Fibroblast of lung (primary cell): ENCODE data around the gene PDIA5. TPM values are rescaled to one million over a fixed set of nuclear protein-coding genes. Genes with fewer than 3 reads are reported as not detected.

ENCODE experiments used
- DNase-seq, 2 donors: peaks; one replicate each; pipeline versions ENCODE4 v3.0.0 to v3.0.0-alpha.2; 2010; ENCODE audit warnings: low read depth in 2 of 2
- H2AFZ ChIP-seq: 2 replicates; pipeline ENCODE4 v1.5.1; 2012; ENCODE audit warnings: low read length, control low read depth, inconsistent platforms
- H3K27ac ChIP-seq: 2 replicates; pipeline ENCODE4 v1.5.1; 2011; ENCODE audit warnings: low read length, control low read depth; ENCODE audit not compliant: insufficient read depth
- H3K27me3 ChIP-seq: 2 replicates; pipeline ENCODE4 v1.5.1; 2011; ENCODE audit warnings: mild to moderate bottlenecking, low read length; ENCODE audit not compliant: control insufficient read depth, insufficient read depth
- H3K36me3 ChIP-seq: 2 replicates; pipeline ENCODE4 v1.5.1; 2011; ENCODE audit warnings: low read length; ENCODE audit not compliant: control insufficient read depth, insufficient read depth
- H3K4me1 ChIP-seq: 2 replicates; pipeline ENCODE4 v1.5.1; 2011; ENCODE audit warnings: low read length; ENCODE audit not compliant: control insufficient read depth, insufficient read depth; ENCODE audit errors: extremely low read depth
- H3K4me2 ChIP-seq: 2 replicates; pipeline ENCODE4 v1.5.1; 2011; ENCODE audit warnings: low read length, control low read depth; ENCODE audit not compliant: insufficient read depth; ENCODE audit errors: extremely low read depth
- H3K4me3 ChIP-seq, 4 experiments: fragments of 200-600 bp in 1 of 4; sonication (generic) in 1 of 4; replicated peaks in 1 of 4; 2 replicates each; pipeline ENCODE4 v1.5.1; 2011 to 2016; ENCODE audit warnings: low read length in 4 of 4, low read depth in 3 of 4, mild to moderate bottlenecking in 3 of 4, control low read depth in 2 of 4, inconsistent platforms in 1 of 4, mixed read lengths in 1 of 4; ENCODE audit not compliant: insufficient read depth in 1 of 4; ENCODE audit errors: control extremely low read depth in 1 of 4
- H3K79me2 ChIP-seq: 2 replicates; pipeline ENCODE4 v1.5.1; 2012; ENCODE audit warnings: mild to moderate bottlenecking, low read length, inconsistent platforms; ENCODE audit not compliant: control insufficient read depth, insufficient read depth
- H3K9ac ChIP-seq: 2 replicates; pipeline ENCODE4 v1.5.1; 2011; ENCODE audit warnings: mild to moderate bottlenecking, low read length, control low read depth; ENCODE audit not compliant: insufficient read depth
- H3K9me3 ChIP-seq: 2 replicates; pipeline ENCODE4 v1.5.1; 2012; ENCODE audit warnings: low read depth, low read length; ENCODE audit not compliant: control insufficient read depth, insufficient read depth
- H4K20me1 ChIP-seq: 2 replicates; pipeline ENCODE4 v1.5.1; 2011; ENCODE audit warnings: low read length; ENCODE audit not compliant: control insufficient read depth, insufficient read depth; ENCODE audit errors: extremely low read depth
- EZH2 ChIP-seq: IDR thresholded peaks from 2 replicates; pipeline ENCODE4 v1.5.1; 2012; ENCODE audit warnings: low read length, control low read depth, mild to moderate bottlenecking; ENCODE audit errors: missing control alignments
- polyA plus RNA-seq, 2 donors: library from polyadenylated mRNA; depleted of rRNA in 1 of 2; stranded (reverse) in 1 of 2; unstranded in 1 of 2; fragments of >200 nt; gene quantifications; 2 replicates each; pipeline ENCODE4 v1.2.1, GENCODE V29; 2011 to 2012; ENCODE audit warnings: missing spikeins in 1 of 2
- total RNA-seq: library from RNA; depleted of rRNA; stranded (reverse); fragments of >200 nt; gene quantifications from 2 replicates; pipeline ENCODE4 v1.2.1, GENCODE V29; 2014
- TF ChIP-seq, protein P1 (sequence below), 2 donors: IDR thresholded peaks in 1 of 2; conservative IDR thresholded peaks in 1 of 2; 1 replicate in 1 of 2; 2 replicates in 1 of 2; pipeline ENCODE4 v1.5.1; 2011 to 2012; ENCODE audit warnings: low read length in 2 of 2, control low read depth in 1 of 2, inconsistent platforms in 1 of 2, low read depth in 1 of 2, mild to moderate bottlenecking in 1 of 2

The PDIA5 gene
- total and polyA plus RNA-seq, 2 donors (not counting 1 experiment from before 2014, with no cell fraction given), result 27.9 to 51.4 TPM

DNA sequence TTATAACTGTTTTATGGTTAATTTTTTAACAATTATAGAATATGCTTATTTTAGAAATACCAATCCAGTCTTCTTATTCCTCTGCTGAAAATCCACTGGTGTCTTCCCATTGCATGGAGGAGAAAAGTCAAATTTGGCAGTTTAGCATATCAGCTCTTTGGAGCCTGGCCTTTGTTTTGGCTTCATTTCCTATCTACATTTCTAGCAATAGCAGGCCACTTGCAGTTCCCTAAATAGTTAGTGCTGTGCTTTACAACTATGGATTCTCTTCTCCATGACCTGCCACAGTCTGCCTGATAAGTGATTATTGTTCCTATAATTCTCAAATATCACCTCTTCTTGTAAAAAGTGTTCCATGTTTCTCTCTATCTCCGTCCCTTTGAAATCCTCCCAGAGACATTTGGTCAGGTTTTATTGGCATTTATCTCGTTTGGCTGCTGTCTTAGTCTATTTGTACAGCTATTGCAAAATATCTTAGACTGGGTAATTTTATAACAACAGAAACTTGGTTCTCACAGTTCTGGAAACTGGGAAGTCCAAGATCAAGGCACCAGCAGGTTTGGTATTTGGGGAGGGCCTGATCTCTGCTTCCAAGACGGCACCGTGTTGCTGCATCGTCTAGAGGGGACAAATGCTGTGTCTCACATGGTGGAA is 126.8 kb downstream of the PDIA5 start:
- Histone ChIP-seq H3K4me3 (no peak overlapping the region), H3K79me2 (no peaks in the 10 kb centered on the region), H3K9ac (no peak overlapping the region), H3K4me1 (no peaks in the 10 kb centered on the region), H2AFZ (no peak overlapping the region), H3K36me3 (no peaks in the 10 kb centered on the region), H3K27ac (no peak overlapping the region), H4K20me1 (no peaks in the 10 kb centered on the region), H3K27me3 (no peaks in the 10 kb centered on the region), H3K4me2 (no peak overlapping the region), H3K9me3 (no peaks in the 10 kb centered on the region)
- no peak for TF ChIP-seq EZH2
- TF ChIP-seq, protein P1, sequence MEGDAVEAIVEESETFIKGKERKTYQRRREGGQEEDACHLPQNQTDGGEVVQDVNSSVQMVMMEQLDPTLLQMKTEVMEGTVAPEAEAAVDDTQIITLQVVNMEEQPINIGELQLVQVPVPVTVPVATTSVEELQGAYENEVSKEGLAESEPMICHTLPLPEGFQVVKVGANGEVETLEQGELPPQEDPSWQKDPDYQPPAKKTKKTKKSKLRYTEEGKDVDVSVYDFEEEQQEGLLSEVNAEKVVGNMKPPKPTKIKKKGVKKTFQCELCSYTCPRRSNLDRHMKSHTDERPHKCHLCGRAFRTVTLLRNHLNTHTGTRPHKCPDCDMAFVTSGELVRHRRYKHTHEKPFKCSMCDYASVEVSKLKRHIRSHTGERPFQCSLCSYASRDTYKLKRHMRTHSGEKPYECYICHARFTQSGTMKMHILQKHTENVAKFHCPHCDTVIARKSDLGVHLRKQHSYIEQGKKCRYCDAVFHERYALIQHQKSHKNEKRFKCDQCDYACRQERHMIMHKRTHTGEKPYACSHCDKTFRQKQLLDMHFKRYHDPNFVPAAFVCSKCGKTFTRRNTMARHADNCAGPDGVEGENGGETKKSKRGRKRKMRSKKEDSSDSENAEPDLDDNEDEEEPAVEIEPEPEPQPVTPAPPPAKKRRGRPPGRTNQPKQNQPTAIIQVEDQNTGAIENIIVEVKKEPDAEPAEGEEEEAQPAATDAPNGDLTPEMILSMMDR (conservative IDR thresholded peaks at IDR 0.05 in 1 of 2, IDR thresholded peaks at IDR 0.05 in 1 of 2; ENCODE audit: low read depth in 1 of 2, low read length in 2 of 2), result no peak
- DNase-seq, result no peak

DNA sequence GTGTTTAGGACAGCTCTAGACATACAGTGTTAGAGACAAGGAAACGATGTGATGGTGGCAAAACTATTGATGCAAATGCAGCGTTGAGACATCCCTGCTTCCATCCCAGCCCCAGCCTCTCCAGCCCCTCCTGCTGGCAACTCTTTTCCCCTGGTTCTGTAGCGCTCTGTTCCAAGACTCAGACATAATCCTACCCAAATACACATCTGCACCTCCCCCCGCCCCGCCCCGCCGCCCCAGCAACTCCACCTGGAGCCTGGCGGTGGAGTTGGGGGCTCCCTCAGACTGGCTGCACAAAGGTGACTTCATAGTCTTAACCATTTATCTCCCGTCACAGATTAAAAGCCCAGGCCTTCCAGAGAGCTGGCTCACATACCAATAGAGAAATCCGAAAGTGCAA is 127.7 kb downstream of the PDIA5 start:
- Histone ChIP-seq H3K9ac (no peak overlapping the region), H3K4me3 (no peak overlapping the region), H2AFZ (no peak overlapping the region), H3K27me3 (no peaks in the 10 kb centered on the region), H3K36me3 (no peaks in the 10 kb centered on the region), H3K4me1 (no peaks in the 10 kb centered on the region), H3K9me3 (no peaks in the 10 kb centered on the region), H3K4me2 (no peak overlapping the region), H3K79me2 (no peaks in the 10 kb centered on the region), H4K20me1 (no peaks in the 10 kb centered on the region), H3K27ac (no peak overlapping the region)
- TF ChIP-seq EZH2, result no peak
- TF ChIP-seq, protein P1 (conservative IDR thresholded peaks at IDR 0.05 in 1 of 2, IDR thresholded peaks at IDR 0.05 in 1 of 2; ENCODE audit: low read depth in 1 of 2, low read length in 2 of 2), result peak; percentile 47 to 63
- peak in 1 of 2 donors; percentile 23 for DNase-seq

DNA sequence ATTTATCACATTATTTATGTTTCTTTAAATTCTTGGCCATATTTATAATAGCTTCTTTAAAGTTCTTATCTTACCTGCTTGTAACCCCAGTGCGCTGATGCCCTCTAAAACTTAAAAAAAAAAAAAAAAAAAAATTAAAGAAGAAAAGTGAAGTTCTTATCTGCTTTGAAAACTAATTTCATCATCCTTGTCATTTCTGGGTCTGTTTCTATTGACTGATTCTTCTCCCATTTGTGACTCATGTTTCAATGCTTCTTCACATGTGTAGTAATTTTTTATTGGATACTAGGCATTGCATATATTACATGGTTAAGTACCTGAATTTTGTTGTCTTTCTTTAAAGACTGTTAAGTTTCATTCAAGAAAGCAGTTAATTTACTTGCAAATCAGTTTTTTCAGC is 131.5 kb downstream of the PDIA5 start:
- H4K20me1 ChIP-seq, result no peaks in the 10 kb centered on the region
- peaks cover 13% of the 10 kb centered on the region for H3K79me2 ChIP-seq
- no peaks in the 10 kb centered on the region for H3K27me3 ChIP-seq
- no peak overlapping the region for H3K27ac ChIP-seq
- H3K4me3 ChIP-seq, result no peak overlapping the region
- no peak for DNase-seq
- H3K9ac ChIP-seq, result no peak overlapping the region
- TF ChIP-seq, protein P1 (conservative IDR thresholded peaks at IDR 0.05 in 1 of 2, IDR thresholded peaks at IDR 0.05 in 1 of 2; ENCODE audit: low read depth in 1 of 2, low read length in 2 of 2), result no peak
- TF ChIP-seq EZH2, result no peak
- no peaks in the 10 kb centered on the region for H3K4me1 ChIP-seq
- no peaks in the 10 kb centered on the region for H3K36me3 ChIP-seq
- no peak overlapping the region for H3K4me2 ChIP-seq
- H3K9me3 ChIP-seq, result no peaks in the 10 kb centered on the region
- H2AFZ ChIP-seq, result no peak overlapping the region
